GM12891 (cell line): ENCODE measurements around the gene TMTC1.

Experiments used
- POLR2A ChIP-seq: IDR thresholded peaks from 2 replicates; pipeline ENCODE4 v1.6.1; 2011; ENCODE audit warnings: low read depth, low read length, control low read depth
- POLR2AphosphoS5 ChIP-seq: IDR thresholded peaks from 2 replicates; pipeline ENCODE4 v1.6.1; 2011; ENCODE audit warnings: low read depth, low read length, control low read depth
- TAF1 ChIP-seq: IDR thresholded peaks from 2 replicates; pipeline ENCODE4 v1.6.1; 2011; ENCODE audit warnings: low read depth, low read length, control low read depth

- TF ChIP-seq POLR2A, result no peak
- TF ChIP-seq TAF1, result no peak
- no peak for TF ChIP-seq POLR2AphosphoS5
Measured at GRCh38 chr12:29733060-29733459, 50.7 kb downstream of the TMTC1 start.
